IMR-90 (cell line): ENCODE results near the gene FARS2. TPM values are rescaled to one million over a fixed set of nuclear protein-coding genes. Genes with fewer than 3 reads are reported as not detected.

ENCODE experiments used
- ATAC-seq: fragments of 200-7000 bp; cut with Tn5 transposase; 2 replicates; pipeline ENCODE4 v1.9.1; 2020; ENCODE audit warnings: low read depth, mild to moderate bottlenecking, moderate library complexity
- BruUV-seq: library from RNA; stranded (reverse); fragments of 400-500 nt; replicated peaks from 2 replicates; lab custom pipeline; 2021; lab: Mats Ljungman, UMichigan
- CTCF ChIA-PET: fragments of 300-600 bp; formaldehyde crosslinking; extraction: SDS; loops from one replicate; lab custom pipeline; 2021; ENCODE audit warnings: antibody characterized with exemption; lab: Yijun Ruan, JAX
- POLR2A ChIA-PET: fragments of 300-600 bp; sonication (Branson Sonifier 250); formaldehyde crosslinking; loops from one replicate; lab custom pipeline; 2022; ENCODE audit warnings: antibody characterized with exemption; ENCODE audit not compliant: unreplicated experiment; lab: Charles Lee
- DNase-seq: peaks from one replicate; pipeline ENCODE4 v3.0.0; 2013
- H2AFZ ChIP-seq: replicated peaks from 2 replicates; pipeline ENCODE3; 2013; ENCODE audit warnings: low read length, mild to moderate bottlenecking; ENCODE audit not compliant: poor library complexity
- H2AK5ac ChIP-seq: 2 replicates; pipeline ENCODE4 v1.6.1; 2013; ENCODE audit warnings: low read depth, low read length, inconsistent platforms
- H2AK9ac ChIP-seq: replicated peaks from 2 replicates; pipeline ENCODE3; 2013; ENCODE audit warnings: mild to moderate bottlenecking, low read depth, low read length, moderate library complexity; ENCODE audit not compliant: poor library complexity
- H2BK120ac ChIP-seq: 2 replicates; pipeline ENCODE4 v1.6.1; 2013; ENCODE audit warnings: low read depth, low read length, inconsistent platforms
- H2BK15ac ChIP-seq: 3 replicates; pipeline ENCODE4 v1.6.1; 2013; ENCODE audit warnings: low read depth, low read length, inconsistent platforms
- H2BK20ac ChIP-seq: 2 replicates; pipeline ENCODE4 v1.6.1; 2013; ENCODE audit warnings: low read depth, mild to moderate bottlenecking, inconsistent platforms, low read length, moderate library complexity
- H2BK5ac ChIP-seq: 2 replicates; pipeline ENCODE4 v1.6.1; 2013; ENCODE audit warnings: mild to moderate bottlenecking, low read depth, low read length, inconsistent platforms; ENCODE audit not compliant: poor library complexity, severe bottlenecking
- H3K14ac ChIP-seq: replicated peaks from 2 replicates; pipeline ENCODE4 v1.6.1; 2013; ENCODE audit warnings: low read depth, low read length, inconsistent platforms
- H3K18ac ChIP-seq: 2 replicates; pipeline ENCODE4 v1.6.1; 2013; ENCODE audit warnings: low read depth, low read length, control low read depth
- H3K23ac ChIP-seq: 2 replicates; pipeline ENCODE4 v1.6.1; 2013; ENCODE audit warnings: low read depth, low read length, inconsistent platforms
- H3K27ac ChIP-seq: 2 replicates; pipeline ENCODE4 v1.5.1; 2013; ENCODE audit warnings: mild to moderate bottlenecking, control low read depth, low read length; ENCODE audit not compliant: insufficient read depth
- H3K27me3 ChIP-seq: 2 replicates; pipeline ENCODE4 v1.6.1; 2013; ENCODE audit warnings: low read length; ENCODE audit not compliant: control insufficient read depth, insufficient read depth
- H3K36me3 ChIP-seq: 2 replicates; pipeline ENCODE4 v1.6.1; 2013; ENCODE audit warnings: low read length, mixed read lengths; ENCODE audit not compliant: control insufficient read depth, insufficient read depth
- H3K4ac ChIP-seq: 2 replicates; pipeline ENCODE4 v1.6.1; 2013; ENCODE audit warnings: low read depth, low read length, inconsistent platforms
- H3K4me1 ChIP-seq: 2 replicates; pipeline ENCODE4 v1.6.1; 2013; ENCODE audit warnings: low read length, mixed read lengths; ENCODE audit not compliant: control insufficient read depth, insufficient read depth
- H3K4me2 ChIP-seq: 2 replicates; pipeline ENCODE4 v1.6.1; 2013; ENCODE audit warnings: low read depth, mild to moderate bottlenecking, control low read depth, low read length, moderate library complexity
- H3K4me3 ChIP-seq: 2 replicates; pipeline ENCODE4 v1.5.1; 2013; ENCODE audit warnings: low read depth, mild to moderate bottlenecking, control low read depth, low read length, moderate library complexity; ENCODE audit not compliant: insufficient read depth
- H3K56ac ChIP-seq: 2 replicates; pipeline ENCODE4 v1.6.1; 2013; ENCODE audit warnings: low read length, inconsistent platforms; ENCODE audit not compliant: insufficient read depth; ENCODE audit errors: extremely low read depth
- H3K79me1 ChIP-seq, 2 experiments: 2 replicates each; pipeline ENCODE4 v1.6.1; 2013; ENCODE audit warnings: low read length in 2 of 2, inconsistent platforms in 1 of 2, low read depth in 1 of 2
- H3K9ac ChIP-seq: 2 replicates; pipeline ENCODE4 v1.6.1; 2013; ENCODE audit warnings: low read depth, low read length, control low read depth
- H3K9me1 ChIP-seq: 2 replicates; pipeline ENCODE4 v1.6.1; 2013; ENCODE audit warnings: low read length, inconsistent platforms; ENCODE audit not compliant: insufficient read depth
- H3K9me3 ChIP-seq: 2 replicates; pipeline ENCODE4 v1.6.1; 2013; ENCODE audit warnings: low read length; ENCODE audit not compliant: control insufficient read depth, insufficient read depth
- H4K20me1 ChIP-seq: 2 replicates; pipeline ENCODE4 v1.6.1; 2013; ENCODE audit warnings: low read length, inconsistent platforms; ENCODE audit not compliant: insufficient read depth
- H4K5ac ChIP-seq: 2 replicates; pipeline ENCODE4 v1.6.1; 2013; ENCODE audit warnings: mild to moderate bottlenecking, low read depth, low read length, control low read depth
- H4K8ac ChIP-seq, 2 experiments: 2 replicates each; pipeline ENCODE4 v1.6.1; 2013; ENCODE audit warnings: low read depth in 2 of 2, low read length in 2 of 2, control low read depth in 1 of 2, inconsistent platforms in 1 of 2
- H4K91ac ChIP-seq: 2 replicates; pipeline ENCODE4 v1.6.1; 2013; ENCODE audit warnings: low read depth, low read length, inconsistent platforms; ENCODE audit not compliant: insufficient read depth
- BHLHE40 ChIP-seq: fragments of 150-350 bp; IDR thresholded peaks from 2 replicates; pipeline ENCODE4 v1.6.1; 2016; ENCODE audit warnings: mild to moderate bottlenecking, low read depth, low read length
- CEBPB ChIP-seq: IDR thresholded peaks from 2 replicates; pipeline ENCODE4 v1.6.1; 2012; ENCODE audit warnings: low read depth, low read length, improper control_type of control experiment
- CHD1 ChIP-seq: IDR thresholded peaks from 2 replicates; pipeline ENCODE4 v1.6.1; 2012; ENCODE audit warnings: low read depth, low read length, improper control_type of control experiment
- FOS ChIP-seq: fragments of 150-350 bp; IDR thresholded peaks from 2 replicates; pipeline ENCODE4 v1.6.1; 2016; ENCODE audit warnings: low read depth, low read length
- MAFK ChIP-seq: IDR thresholded peaks from 2 replicates; pipeline ENCODE4 v1.6.1; 2012; ENCODE audit warnings: low read depth, low read length, improper control_type of control experiment
- MAZ ChIP-seq: IDR thresholded peaks from 2 replicates; pipeline ENCODE4 v1.6.1; 2012; ENCODE audit warnings: low read depth, mild to moderate bottlenecking, low read length, improper control_type of control experiment, moderate library complexity, borderline replicate concordance
- MXI1 ChIP-seq: IDR thresholded peaks from 2 replicates; pipeline ENCODE4 v1.6.1; 2012; ENCODE audit warnings: low read depth, mild to moderate bottlenecking, low read length, moderate library complexity, borderline replicate concordance
- NFE2L2 ChIP-seq: fragments of 150-350 bp; IDR thresholded peaks from 2 replicates; pipeline ENCODE4 v1.6.1; 2016; ENCODE audit warnings: low read depth, mild to moderate bottlenecking, low read length
- POLR2A ChIP-seq: IDR thresholded peaks from 2 replicates; pipeline ENCODE4 v1.6.1; 2012; ENCODE audit warnings: mild to moderate bottlenecking, low read depth, low read length
- RAD21 ChIP-seq: IDR thresholded peaks from 2 replicates; pipeline ENCODE4 v1.6.1; 2012; ENCODE audit warnings: low read length, improper control_type of control experiment
- RCOR1 ChIP-seq: IDR thresholded peaks from 2 replicates; pipeline ENCODE4 v1.6.1; 2012; ENCODE audit warnings: mild to moderate bottlenecking, low read length, improper control_type of control experiment; ENCODE audit not compliant: insufficient replicate concordance
- RFX5 ChIP-seq: IDR thresholded peaks from 2 replicates; pipeline ENCODE4 v1.8.0; 2012; ENCODE audit warnings: low read depth, mild to moderate bottlenecking, low read length, moderate library complexity
- SMC3 ChIP-seq: fragments of 150-350 bp; IDR thresholded peaks from 2 replicates; pipeline ENCODE4 v1.6.1; 2016; ENCODE audit warnings: low read depth, mild to moderate bottlenecking, antibody characterized with exemption, low read length, moderate library complexity
- WGBS, 2 experiments: methylation state at CpG; one replicate each; pipeline versions ENCODE4 v1.1.5 to v1.1.7; 2013; ENCODE audit warnings: missing lambda C conversion rate in 2 of 2; ENCODE audit not compliant: insufficient read length in 1 of 2; ENCODE audit errors: extremely low coverage in 2 of 2; 5-methylcytosine and 5-hydroxymethylcytosine counted together
- dilution Hi-C: fragments of 300-500 bp; cut with HindIII; formaldehyde crosslinking; loops from one replicate; pipeline ENCODE4 v1.14.3; 2018; ENCODE audit warnings: low sequenced_read_pairs; ENCODE audit not compliant: unreplicated experiment
- in situ Hi-C: fragments of 300-500 bp; cut with MboI; formaldehyde crosslinking; loops from 3 replicates; pipeline ENCODE4 v1.14.3; 2019; ENCODE audit warnings: low sequenced_read_pairs, inconsistent platforms, mixed read lengths
- intact Hi-C: fragments of 100-400 bp; cut with micrococcal nuclease; formaldehyde crosslinking; loops from 2 replicates; pipeline ENCODE4 v1.10.0; 2022
- polyA plus RNA-seq, 3 experiments: library from polyadenylated mRNA; depleted of rRNA; stranded (reverse); fragments of >200 nt; gene quantifications; 2 replicates each; pipeline ENCODE4 v1.2.3, GENCODE V29; 2012; ENCODE audit warnings: low replicate concordance in 1 of 3
- total RNA-seq: library from RNA; depleted of rRNA; stranded (reverse); fragments of >200 nt; gene quantifications from 2 replicates; pipeline ENCODE4 v1.2.3, GENCODE V29; 2012
- TF ChIP-seq, protein P1 (sequence below): conservative IDR thresholded peaks from 2 replicates; pipeline ENCODE4 v1.5.1; 2012; ENCODE audit warnings: mild to moderate bottlenecking, low read depth, low read length, improper control_type of control experiment
- TF ChIP-seq, protein P2 (sequence below): fragments of 150-350 bp; IDR thresholded peaks from 2 replicates; pipeline ENCODE4 v1.6.1; 2017; ENCODE audit warnings: mild to moderate bottlenecking, antibody characterized with exemption, low read length, low read depth
- TF ChIP-seq, protein P3 (sequence below): fragments of 150-350 bp; IDR thresholded peaks from 2 replicates; pipeline ENCODE4 v1.6.1; 2016; ENCODE audit warnings: low read depth, mild to moderate bottlenecking, low read length, moderate library complexity, borderline replicate concordance

Gene FARS2
- total and polyA plus RNA-seq, 2 of the 4 experiments (the other 2 are of a cell fraction) = 12.1 to 28.9 TPM

DNA sequence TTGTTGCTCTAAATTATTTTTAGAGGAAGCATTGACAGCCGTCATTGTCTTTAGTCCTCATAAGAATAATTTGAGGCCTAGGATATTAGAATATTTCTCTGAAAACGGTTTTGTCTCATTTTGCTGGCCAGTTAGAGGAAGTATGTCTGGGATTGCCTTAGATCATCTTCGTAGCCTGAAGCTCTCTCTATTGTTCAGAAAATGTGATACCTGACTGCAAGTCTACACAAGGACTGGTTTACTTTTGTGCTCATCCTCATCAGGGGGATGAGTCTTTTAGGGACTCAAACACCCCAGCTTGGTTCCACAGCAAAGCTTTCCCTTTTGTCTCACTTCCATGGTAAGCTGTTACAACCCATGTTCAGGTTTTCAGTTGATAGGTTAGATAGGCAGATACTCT lies 141.8 kb downstream of the FARS2 start:
- no peaks in the 10 kb centered on the region; the same call in 1 of the 2 replicates for H4K20me1 ChIP-seq
- DNase-seq (no peak), ATAC-seq (no peak)
- no peaks in the 10 kb centered on the region for H3K9me1 ChIP-seq
- in situ Hi-C loops = loop anchor here (10.0 kb wide), 1 partner anchor 1098 kb away; no protein-coding TSS in a partner anchor
- H2BK5ac ChIP-seq = no peak overlapping the region
- H3K79me1 ChIP-seq = peaks cover 0 to 10% of the 10 kb centered on the region in 2 experiments; a peak in 2 of 4 replicates
- BruUV-seq = no TSS peak
- no peak overlapping the region for H2BK20ac ChIP-seq
- intact Hi-C loops = loop anchor here (2.0 to 5.0 kb wide), 3 partner anchors 141 to 1091 kb away; partner anchors contain the start of genes FARS2 and LYRM4
- H3K9ac ChIP-seq = no peak overlapping the region
- H3K56ac ChIP-seq = no peak overlapping the region
- ChIA-PET POLR2A (no interaction called here), CTCF (interaction anchor here (0.5 to 1.5 kb wide), 6 partner anchors 8 to 609 kb away, joined by 3 to 4 read pairs (median 3); no protein-coding TSS in a partner anchor)
- no peak overlapping the region for H3K4me2 ChIP-seq
- H2AK5ac ChIP-seq = no peak overlapping the region
- H3K4ac ChIP-seq = no peak overlapping the region
- no peak overlapping the region for H2BK120ac ChIP-seq
- no peak overlapping the region for H3K14ac ChIP-seq
- H4K91ac ChIP-seq = no peak overlapping the region
- H3K4me3 ChIP-seq = no peak overlapping the region
- H4K5ac ChIP-seq = no peak overlapping the region
- no peak overlapping the region for H3K18ac ChIP-seq
- H2AFZ ChIP-seq = no peak overlapping the region
- WGBS, 2 experiments = no CpG with 5 or more reads among the region's 3 CpGs
- dilution Hi-C loops = no loop called here
- no peaks in the 10 kb centered on the region for H3K4me1 ChIP-seq
- H3K36me3 ChIP-seq = no peaks in the 10 kb centered on the region
- no peaks in the 10 kb centered on the region for H3K27me3 ChIP-seq
- no peak overlapping the region for H4K8ac ChIP-seq
- H3K9me3 ChIP-seq = no peaks in the 10 kb centered on the region
- TF ChIP-seq POLR2A (no peak), FOS (no peak), MAFK (no peak), BHLHE40 (no peak), RCOR1 (no peak), RAD21 (no peak), MXI1 (no peak), CEBPB (no peak), RFX5 (no peak), NFE2L2 (no peak), CHD1 (no peak), SMC3 (no peak), MAZ (no peak)
- TF ChIP-seq, protein P1, sequence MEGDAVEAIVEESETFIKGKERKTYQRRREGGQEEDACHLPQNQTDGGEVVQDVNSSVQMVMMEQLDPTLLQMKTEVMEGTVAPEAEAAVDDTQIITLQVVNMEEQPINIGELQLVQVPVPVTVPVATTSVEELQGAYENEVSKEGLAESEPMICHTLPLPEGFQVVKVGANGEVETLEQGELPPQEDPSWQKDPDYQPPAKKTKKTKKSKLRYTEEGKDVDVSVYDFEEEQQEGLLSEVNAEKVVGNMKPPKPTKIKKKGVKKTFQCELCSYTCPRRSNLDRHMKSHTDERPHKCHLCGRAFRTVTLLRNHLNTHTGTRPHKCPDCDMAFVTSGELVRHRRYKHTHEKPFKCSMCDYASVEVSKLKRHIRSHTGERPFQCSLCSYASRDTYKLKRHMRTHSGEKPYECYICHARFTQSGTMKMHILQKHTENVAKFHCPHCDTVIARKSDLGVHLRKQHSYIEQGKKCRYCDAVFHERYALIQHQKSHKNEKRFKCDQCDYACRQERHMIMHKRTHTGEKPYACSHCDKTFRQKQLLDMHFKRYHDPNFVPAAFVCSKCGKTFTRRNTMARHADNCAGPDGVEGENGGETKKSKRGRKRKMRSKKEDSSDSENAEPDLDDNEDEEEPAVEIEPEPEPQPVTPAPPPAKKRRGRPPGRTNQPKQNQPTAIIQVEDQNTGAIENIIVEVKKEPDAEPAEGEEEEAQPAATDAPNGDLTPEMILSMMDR = no peak
- TF ChIP-seq, protein P2, sequence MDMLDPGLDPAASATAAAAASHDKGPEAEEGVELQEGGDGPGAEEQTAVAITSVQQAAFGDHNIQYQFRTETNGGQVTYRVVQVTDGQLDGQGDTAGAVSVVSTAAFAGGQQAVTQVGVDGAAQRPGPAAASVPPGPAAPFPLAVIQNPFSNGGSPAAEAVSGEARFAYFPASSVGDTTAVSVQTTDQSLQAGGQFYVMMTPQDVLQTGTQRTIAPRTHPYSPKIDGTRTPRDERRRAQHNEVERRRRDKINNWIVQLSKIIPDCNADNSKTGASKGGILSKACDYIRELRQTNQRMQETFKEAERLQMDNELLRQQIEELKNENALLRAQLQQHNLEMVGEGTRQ = no peak
- TF ChIP-seq, protein P3, sequence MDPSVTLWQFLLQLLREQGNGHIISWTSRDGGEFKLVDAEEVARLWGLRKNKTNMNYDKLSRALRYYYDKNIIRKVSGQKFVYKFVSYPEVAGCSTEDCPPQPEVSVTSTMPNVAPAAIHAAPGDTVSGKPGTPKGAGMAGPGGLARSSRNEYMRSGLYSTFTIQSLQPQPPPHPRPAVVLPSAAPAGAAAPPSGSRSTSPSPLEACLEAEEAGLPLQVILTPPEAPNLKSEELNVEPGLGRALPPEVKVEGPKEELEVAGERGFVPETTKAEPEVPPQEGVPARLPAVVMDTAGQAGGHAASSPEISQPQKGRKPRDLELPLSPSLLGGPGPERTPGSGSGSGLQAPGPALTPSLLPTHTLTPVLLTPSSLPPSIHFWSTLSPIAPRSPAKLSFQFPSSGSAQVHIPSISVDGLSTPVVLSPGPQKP = no peak
- no peak overlapping the region for H3K23ac ChIP-seq
- H2BK15ac ChIP-seq = no peak overlapping the region
- H3K27ac ChIP-seq = no peak overlapping the region
- H2AK9ac ChIP-seq = no peak overlapping the region
